Measurements from ENCODE around the gene PNPLA3. TPM values are rescaled to one million over a fixed set of nuclear protein-coding genes. Genes with fewer than 3 reads are reported as not detected.

Gene PNPLA3
- total and polyA plus RNA-seq, 11 donors: 0.11 to 1.9 (median 0.18) TPM; not detected in 5

DNA sequence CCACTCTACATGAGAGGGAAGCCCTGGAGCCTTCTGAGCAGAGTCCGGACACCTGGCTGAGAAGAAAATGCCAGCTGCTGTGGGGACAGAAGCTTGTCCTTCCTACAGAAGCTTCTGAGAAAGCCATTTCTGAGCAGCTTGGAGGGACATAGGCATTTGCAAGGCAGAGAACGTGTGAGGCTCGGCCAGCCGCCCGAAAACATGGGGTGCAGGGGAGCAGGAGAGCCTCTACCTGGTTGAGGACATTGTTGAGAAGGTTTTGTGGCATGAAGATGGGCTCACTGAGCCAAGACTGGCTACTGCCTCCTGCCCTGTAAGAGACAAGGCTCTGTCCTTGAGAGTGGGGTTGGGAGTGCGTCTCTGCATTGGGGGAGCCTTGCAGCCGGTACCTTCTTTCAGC is 57.0 kb downstream of the PNPLA3 start:
- no peak for TF ChIP-seq POLR2A (IDR thresholded peaks at IDR 0.05)
- no peak for TF ChIP-seq CTCF (IDR thresholded peaks at IDR 0.05)
- ATAC-seq (no peak), DNase-seq (peak in 1 of 5 donors; percentile 8)
- no peak overlapping the region for H3K27ac ChIP-seq
- H3K36me3 ChIP-seq: peaks cover 0 to 99% (median 98%) of the 10 kb centered on the region in 9 donors
- H3K4me3 ChIP-seq: no peak overlapping the region
- 93 to 98% (median 97%) methylated on average over 7 of the region's 7 CpGs for WGBS, 4 donors
- no peaks in the 10 kb centered on the region for H3K9me3 ChIP-seq
- no peaks in the 10 kb centered on the region for H3K27me3 ChIP-seq
- intact Hi-C loops (cut with DNase I): no loop called here
- no peaks in the 10 kb centered on the region for H3K4me1 ChIP-seq

DNA sequence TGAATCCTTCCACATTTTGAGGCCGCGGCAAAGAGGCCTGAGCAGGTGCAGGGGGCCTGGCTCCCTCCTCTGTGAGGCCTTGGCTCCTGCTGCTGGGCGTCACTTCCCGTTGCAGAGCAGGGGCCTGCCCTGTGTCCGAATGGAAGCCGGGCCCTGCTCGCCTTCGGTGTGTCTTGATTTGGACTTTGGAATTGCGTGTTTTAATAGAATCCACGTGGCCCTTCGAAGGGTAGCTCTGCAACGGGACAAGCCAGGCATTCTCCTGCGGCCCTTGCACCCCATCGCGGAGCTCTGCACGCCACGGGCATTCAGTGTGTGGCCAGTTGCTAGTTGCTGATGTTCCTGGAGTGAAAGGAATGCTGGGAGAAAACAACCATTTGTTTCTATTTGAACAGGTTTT is 57.4 kb downstream of the PNPLA3 start:
- ATAC-seq (no peak), DNase-seq (peak in 1 of 5 donors; percentile 8)
- H3K27ac ChIP-seq: no peak overlapping the region
- peaks cover 0 to 99% (median 98%) of the 10 kb centered on the region in 9 donors for H3K36me3 ChIP-seq
- H3K4me3 ChIP-seq: no peak overlapping the region
- WGBS, 4 donors: 93 to 97% (median 96%) methylated on average over 2 to 17 of the region's 17 CpGs
- TF ChIP-seq CTCF (IDR thresholded peaks at IDR 0.05) (no peak), POLR2A (IDR thresholded peaks at IDR 0.05) (no peak)
- H3K4me1 ChIP-seq: no peaks in the 10 kb centered on the region
- intact Hi-C loops (cut with DNase I): no loop called here
- H3K27me3 ChIP-seq: no peaks in the 10 kb centered on the region
- H3K9me3 ChIP-seq: no peaks in the 10 kb centered on the region

DNA sequence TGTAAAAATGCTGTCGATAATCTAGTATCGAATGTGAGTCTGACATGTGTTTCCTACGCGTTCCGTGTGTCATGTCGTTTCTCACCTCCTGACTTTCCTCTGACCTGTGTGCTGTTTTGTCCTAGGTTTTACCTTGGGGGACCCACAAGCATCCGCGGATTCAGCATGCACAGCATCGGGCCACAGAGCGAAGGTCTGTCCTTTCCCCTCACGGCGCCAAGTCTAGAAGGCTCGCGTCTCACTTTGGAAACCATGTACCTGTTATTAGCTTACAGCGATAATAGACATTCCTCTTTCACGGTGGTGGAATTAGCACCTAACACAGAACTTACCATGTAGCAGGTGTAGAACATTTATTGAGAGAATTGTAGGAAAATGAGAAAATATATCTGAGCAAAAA is 60.2 kb downstream of the PNPLA3 start:
- intact Hi-C loops (cut with DNase I): no loop called here
- H3K27ac ChIP-seq: no peak overlapping the region

DNA sequence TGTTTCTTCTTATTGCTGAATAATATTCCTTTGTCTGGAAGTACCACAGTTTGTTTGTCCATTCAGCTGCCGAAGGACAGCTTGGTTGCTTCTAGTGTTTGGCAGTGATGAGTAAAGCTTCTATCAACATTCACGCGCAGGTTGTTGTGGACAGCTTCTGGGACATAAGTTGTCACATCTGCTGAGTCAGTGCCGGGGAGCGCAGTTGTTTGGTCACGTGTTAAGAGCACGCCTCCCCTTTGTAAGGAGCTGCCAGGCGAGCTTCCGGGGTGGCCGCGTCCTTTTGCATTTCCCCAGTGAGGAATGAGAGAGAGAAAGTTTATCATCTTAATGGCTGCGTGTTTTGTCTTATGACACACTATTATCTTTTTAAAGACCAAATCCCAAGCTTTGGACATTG is 61.9 kb downstream of the PNPLA3 start:
- intact Hi-C loops (cut with DNase I): no loop called here
- 76 to 87% (median 85%) methylated on average over 12 of the region's 12 CpGs for WGBS, 4 donors
- ATAC-seq: no peak

More for the DNA sequence above, 60.2 kb downstream of the PNPLA3 start:
- 95 to 97% (median 96%) methylated on average over 16 of the region's 16 CpGs for WGBS, 4 donors
- Histone ChIP-seq H3K27me3 (no peaks in the 10 kb centered on the region), H3K36me3 (peaks cover 0 to 100% (median 97%) of the 10 kb centered on the region in 9 donors), H3K4me3 (no peak overlapping the region), H3K4me1 (no peaks in the 10 kb centered on the region), H3K9me3 (no peaks in the 10 kb centered on the region)
- ATAC-seq (no peak), DNase-seq (no peak)
- TF ChIP-seq POLR2A (IDR thresholded peaks at IDR 0.05) (no peak), CTCF (IDR thresholded peaks at IDR 0.05) (no peak)

More for the DNA sequence above, 61.9 kb downstream of the PNPLA3 start:
- Histone ChIP-seq H3K4me3 (no peak overlapping the region), H3K27ac (no peak overlapping the region), H3K4me1 (no peaks in the 10 kb centered on the region), H3K36me3 (peaks cover 0 to 100% (median 98%) of the 10 kb centered on the region in 9 donors), H3K27me3 (no peaks in the 10 kb centered on the region), H3K9me3 (no peaks in the 10 kb centered on the region)
- DNase-seq: no peak
- TF ChIP-seq CTCF (IDR thresholded peaks at IDR 0.05): no peak
- TF ChIP-seq POLR2A (IDR thresholded peaks at IDR 0.05): no peak

Data from heart left ventricle (tissue), 16 donors.